ENCODE measurements around the gene CLIP2.
"Not testable (repeated sequence)": the region's sequence is repeated elsewhere in the genome, so short reads cannot be mapped to it uniquely, and the experiment has no call there.

Gene CLIP2

DNA sequence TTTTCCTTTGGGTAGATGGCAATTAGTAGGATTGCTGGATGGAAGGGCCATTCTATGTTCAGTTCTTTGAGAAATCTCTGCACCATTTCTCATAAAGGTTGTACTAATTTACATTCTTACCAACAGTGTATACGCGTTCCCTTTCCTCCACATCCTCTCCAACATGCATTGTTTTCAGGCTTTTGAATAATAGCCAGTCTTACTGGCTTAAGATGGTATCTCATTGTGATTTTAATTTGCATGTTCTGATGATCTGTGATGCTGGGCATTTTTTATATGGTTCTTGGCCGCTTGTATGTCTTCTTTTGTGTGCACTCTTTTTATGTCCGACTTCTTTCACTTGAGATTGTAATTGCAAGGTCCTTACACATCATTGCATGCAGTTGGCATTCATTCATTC lies 11.7 kb downstream of the CLIP2 start:
- DNase-seq: no peak

DNA sequence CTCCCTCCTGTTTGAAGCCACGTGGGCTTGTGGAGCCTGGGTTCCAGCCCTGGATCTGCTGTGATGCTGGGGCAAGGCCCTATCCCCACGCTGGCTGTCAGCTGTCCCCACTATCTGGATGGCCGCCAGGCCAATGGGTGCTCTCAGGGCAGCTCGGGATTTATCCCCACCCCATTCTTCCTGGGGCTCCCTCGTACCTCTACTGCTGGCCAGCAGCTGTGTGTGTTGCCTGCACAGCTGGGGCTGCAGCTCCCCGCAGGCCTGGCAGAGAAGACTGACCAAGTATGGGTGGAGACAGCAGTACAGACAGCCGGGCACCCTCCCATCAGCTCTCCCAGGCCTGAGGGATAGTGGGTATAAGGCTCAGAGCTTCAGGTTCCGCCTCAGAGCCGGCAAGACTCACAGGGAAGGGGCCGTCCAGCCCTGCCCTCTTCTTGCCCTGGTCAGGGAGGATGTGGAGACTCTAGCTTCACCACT lies 13.6 kb downstream of the CLIP2 start:
- no peak for DNase-seq

DNA sequence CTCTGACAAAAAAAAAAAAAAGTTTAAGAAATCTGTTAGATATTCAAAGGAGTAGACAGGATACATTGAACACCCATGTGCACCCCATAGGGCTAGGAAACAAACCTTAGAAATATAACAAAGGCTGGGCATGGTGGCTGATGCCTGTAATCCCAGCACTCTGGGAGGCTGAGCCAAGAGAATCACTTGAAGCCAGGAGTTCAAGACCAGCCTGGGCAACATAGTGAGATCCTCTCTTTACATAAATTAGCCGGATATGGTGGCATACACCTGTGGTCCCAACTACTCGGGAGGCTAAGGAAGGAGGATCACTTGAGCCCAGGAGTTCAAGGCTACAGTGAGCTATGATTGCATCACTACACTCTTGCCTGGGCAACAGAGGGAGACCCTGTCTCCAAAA lies 15.3 kb downstream of the CLIP2 start:
- no peak for DNase-seq

DNA sequence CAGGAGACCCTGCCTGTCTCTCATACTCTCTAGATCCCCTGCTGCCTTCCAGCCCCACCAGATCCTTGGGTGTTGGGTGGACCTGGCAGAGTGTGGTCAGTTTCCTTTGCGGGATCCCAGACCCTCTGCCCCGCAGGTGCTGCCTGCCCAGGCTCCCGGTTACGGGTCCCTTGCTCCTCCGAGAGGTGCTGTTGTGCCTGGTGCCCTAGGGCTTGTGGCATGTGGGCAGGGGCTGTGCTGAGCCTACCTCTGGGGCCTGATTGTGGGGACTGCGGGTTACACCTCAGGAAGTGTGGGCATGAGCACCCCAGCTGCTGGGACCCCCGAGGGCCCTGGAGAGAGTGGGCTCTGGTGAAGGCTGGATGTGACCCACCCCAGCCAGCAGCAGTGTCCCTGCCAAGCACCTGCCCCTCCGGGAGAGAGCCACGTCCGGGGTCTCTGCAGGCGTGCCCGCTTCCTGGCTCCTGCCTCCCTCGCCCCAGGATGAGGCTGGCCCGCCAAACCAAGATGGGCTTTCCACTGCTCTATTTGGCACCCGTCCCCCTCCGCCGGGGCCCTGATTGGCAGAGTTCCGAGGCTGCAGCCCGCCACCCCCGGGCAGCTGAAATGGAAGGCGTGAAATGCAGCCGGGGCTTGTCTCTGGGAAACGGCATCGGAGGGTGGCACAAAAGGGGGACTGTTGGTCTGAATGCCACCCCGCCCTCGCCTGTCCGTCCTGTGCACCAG lies 17.0 kb downstream of the CLIP2 start:
- DNase-seq: no peak

DNA sequence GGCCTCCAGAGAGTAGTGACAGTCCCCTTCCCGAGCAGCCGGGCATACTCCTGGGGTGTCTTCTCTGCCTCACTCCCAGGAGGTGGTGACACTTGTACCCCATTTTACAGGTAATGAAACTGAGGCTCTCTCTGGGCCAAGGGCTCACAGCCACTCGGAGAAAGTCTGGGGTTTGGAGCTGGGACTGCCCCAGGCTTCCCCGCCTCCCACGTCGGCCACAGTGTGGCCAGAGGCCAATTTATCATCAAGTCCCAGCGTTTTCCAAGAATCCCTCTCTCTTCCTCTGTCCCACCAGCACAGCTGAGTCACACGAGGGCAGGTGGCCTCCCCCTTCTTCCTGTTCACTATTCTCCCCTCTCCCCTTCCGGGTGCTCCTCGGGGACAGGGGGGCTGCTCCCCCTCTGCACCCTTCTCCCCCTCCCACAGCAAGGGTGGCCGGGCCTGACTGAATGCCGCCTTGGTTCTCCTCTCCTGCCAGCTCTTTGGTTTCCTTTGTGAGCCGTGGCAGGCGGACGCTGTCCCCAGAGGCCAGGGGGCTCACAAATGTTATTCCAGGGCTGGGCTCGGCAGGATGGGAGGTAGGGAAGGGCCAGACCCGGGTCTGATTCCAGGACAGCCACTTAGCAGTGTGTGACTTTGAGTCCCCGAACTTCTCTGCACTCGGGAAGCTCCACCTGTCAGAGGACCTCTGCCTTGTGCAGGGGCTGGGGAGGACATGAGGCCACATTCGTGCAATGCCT lies 17.7 kb downstream of the CLIP2 start:
- DNase-seq: no peak

DNA sequence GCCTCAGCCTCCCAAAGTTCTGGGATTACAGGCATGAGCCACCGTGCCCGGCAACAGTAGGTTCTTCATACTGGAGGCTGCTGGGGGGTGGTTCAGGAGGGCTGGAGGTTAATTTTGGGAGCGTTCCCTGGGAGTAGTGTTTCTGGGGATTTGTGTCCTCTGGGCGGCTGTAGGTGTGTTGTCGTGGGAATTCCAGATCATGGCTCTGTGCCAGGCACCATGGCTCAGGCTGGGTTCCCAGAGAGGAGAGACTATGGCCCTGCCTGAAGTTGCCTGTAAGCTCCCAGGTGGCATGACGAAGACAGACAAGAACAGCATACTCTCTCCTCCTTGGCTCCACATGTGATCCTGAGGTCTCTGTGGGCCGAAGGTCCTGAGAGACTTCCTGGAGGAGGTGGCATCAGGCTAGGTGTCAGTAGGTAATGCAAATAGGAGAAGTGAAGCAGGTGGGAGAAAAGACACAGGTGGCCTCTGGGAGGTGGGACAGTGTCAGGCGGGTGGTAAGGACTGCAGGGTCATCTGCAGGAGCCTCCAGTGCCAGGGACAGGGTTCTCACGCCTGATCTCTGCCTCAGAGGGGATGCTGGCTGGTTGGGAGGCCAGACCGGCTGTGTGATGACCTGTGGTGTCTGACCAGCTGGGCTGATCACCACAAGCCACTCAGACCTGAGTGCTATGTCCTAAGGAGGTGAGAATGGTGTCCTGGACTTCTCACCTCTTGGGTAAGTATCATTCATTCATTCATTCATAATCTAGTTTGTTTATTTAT lies 18.7 kb downstream of the CLIP2 start:
- DNase-seq: no peak

DNA sequence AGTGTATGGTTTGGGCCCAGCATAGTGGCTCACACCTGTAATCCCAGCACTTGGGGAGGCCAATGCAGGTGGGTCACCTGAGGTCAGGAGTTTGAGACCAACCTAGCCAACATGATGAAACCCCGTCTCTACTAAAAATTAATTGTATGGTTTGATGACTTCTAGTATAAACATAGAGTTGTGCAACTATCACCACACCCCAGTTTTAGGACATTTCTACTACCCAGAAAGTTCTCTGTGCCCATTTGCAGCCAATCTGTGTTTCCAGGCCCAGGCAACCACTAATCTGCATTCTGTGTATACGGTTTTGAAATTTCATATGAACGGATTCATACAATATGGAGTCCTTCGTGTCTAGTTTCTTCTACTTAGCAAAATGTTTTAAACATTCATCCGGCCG lies 20.0 kb downstream of the CLIP2 start:
- no peak for DNase-seq

DNA sequence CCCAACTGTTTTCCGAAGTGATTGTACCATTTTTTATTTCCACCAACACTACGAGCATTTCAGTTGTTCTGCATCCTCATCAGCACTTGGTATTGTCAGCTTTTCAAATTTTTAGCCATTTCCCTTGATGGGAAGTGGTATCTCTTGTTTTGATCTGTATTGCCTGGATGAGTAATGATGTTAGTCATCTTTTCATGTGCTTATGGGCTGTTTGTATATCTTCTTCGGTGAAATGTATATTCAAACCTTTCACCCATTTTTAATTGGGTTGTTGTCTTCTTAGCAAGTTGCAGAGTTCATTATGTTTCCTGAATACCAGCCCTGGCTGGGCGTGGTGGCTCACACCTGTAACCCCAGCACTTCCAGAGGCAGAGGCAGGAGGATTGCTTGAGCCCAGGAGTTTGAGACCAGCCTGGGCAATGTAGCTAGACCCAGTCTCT lies 22.1 kb downstream of the CLIP2 start:
- no peak for DNase-seq

DNA sequence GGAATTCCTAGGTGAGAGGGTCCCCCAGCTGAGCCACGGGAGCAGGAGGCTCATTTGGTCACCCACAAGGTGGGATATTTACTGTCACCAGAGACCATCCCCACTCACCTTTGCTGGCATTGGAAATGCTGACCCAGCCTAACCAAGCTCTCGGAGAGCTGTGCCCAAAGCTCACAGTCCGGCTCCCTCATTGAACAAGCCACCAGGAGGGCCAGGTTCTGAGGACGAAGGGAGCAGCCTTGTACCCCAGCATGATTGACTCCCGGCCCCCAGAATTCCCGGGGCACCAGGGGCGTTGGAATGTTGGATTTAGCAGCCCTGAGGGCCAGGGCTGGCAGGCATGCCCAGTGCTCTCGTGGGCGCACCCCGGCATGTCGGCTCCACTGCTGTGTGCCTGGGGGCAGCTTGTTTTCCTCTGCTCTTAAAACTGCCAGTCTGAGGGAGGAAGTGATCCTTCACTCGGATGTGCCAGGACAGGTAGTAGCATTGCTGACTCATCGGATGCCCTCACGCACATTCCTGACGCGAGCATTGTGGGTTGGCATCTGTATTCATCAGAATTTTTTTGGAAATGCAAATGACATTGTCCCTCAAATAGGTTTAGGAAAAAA lies 23.3 kb downstream of the CLIP2 start:
- DNase-seq: no peak

DNA sequence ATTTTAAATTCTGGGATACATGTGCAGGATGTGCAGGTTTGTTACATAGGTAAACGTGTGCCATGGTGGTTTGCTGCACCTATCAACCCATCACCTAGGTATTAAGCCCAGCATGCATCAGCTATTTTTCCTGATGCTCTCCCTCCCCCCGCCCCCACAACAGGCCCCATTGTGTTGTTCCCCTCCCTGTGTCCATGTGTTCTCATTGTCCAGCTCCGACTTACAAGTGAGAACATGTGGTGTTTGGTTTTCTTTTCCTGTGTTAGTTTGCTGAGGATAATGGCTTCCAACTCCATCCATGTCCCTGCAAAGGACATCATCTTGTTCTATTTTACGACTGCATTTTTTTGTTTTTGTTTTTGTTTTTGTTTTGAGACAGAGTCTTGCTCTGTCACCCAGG lies 26.7 kb downstream of the CLIP2 start:
- not testable (repeated sequence) for DNase-seq

DNA sequence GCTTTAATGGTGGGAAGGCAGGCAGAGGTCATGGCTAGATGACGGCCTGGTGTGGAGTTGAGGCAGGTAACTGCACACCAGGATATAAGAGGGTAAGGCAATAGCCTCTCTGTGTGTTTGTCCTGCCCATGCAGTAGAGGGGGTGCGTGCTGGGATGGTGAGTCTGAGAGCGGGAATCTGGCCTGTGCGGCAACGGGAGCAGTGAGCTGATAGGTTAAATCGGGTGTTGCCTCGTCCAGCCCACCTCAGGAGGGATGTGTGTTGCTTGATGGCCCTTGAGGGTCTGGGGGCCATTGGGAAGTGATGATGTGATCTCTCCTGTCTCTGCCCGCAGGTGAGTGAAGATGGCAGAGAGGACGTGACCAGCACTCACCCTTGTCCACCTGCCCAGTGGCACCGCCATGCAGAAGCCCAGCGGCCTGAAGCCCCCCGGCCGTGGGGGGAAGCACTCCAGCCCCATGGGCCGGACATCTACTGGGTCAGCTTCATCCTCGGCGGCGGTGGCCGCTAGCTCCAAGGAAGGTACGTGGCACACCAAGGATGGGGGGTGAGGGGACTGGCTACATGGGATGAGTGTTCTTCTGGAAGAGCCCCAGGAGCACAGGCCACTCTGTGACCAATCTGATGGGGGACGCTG lies 28.1 kb downstream of the CLIP2 start:
- no peak for DNase-seq

DNA sequence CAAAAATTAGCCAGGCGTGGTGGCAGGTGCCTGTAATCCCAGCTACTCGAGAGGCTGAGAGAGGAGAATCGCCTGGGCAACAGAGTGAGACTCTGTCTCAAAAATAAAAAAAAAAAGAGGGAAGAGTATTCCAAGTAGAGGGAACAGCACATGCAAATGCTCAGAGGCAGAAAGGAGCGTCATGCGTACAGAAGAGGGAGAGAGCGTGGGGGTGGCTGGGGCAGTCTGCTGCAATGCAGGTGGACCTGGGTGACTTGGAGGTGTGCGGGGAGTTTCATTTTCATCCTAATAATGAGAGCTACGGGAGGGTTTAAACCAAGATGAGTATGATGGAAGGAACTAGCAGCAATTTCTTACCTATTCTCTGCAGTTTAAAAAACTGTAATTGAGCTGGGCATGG lies 28.8 kb downstream of the CLIP2 start:
- no peak for DNase-seq

DNA sequence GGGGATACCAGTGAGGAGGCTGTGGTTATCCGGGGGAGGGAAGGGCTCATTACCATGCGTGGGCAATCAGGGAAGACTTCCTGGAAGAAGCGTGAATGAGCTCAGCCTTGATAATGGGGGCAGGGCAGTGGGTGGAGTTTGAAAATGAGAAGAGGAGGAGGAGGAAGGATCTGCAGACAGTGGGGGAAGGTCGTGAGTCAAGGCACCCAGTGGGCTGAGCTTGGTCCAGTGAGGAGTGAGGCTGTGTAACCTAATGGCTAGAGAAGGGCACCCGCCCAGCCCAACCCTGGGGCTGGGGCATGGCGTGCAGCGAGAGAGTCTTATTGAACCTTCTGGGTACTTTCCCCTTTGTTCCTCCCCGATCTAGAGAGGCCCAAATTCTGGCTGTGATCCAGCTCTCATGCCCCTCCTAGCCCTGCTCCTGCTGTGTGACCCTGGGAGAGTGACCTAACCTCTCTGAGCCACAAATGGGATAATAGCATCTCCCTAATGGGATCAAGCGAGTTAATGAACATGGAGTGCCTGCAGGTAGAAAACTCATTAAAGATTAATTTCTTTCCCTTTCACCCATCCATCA lies 31.5 kb downstream of the CLIP2 start:
- DNase-seq: no peak

DNA sequence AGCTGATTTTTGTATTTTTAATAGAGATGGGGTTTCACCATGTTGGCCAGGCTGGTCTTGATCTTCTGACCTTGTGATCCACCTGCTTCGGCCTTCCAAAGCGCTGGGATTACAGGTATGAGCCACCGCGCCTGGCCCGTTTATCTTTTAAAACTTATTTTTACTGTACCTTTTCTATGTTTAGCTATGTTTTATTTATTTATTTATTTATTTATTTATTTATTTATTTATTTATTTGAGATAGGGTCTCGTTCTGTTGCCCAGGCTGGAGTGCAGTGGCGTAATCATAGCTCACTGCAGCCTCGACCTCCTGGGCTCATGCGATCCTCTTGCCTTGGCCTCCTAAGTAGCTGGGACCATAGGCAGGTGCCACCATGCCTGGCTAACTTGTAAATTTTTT lies 33.7 kb downstream of the CLIP2 start:
- not testable (repeated sequence) for DNase-seq

DNA sequence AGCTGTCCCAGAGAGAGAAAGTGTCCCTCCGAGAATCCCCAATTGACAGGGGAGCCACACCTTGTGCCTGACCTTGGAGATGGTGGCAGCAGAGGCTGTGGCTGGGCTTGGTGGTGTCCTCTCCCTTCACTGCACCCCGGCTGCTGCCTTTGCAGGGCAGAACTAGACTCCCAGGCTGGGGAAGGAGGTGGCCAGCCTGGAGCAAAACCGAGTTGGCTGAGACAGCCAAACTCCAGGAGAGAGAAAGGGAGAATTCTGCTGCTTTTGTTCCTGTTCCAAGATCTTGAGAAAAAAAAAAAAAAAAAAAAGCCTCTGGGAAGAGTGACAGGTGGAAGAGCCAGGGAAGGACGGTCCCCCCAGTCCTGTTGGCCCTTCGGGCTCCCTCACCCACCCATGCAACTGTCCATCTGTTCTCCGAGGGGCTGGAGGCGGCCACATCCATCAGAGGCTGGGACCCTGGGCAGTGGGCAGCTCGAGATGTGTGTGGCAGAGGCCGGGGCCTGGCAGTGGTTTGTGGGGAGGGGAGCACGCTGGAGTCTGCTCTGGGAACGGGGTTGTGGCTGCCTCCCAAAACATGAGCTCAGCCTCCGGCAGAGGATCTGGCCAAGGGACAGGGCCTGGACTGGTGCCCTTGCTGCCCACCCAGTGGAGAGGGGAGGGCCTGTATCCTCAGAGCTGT lies 35.5 kb downstream of the CLIP2 start:
- no peak for DNase-seq

DNA sequence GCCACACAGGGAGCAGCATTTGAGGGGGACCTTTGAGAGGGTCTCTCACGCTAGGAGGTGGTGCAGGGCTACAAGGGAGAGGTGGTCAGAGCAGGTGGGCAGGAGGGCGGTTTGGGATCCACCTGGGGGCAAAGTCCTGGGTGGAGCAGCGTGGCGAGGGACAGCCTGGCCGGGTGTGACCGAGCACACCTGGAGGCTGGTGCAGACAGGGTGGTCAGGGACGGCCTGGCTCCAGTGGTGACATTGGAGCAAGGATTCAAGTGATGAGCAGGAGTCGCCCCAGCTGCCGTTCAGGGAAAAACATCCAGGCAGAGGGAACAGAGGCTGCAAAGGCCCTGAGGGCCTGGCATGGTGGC lies 36.0 kb downstream of the CLIP2 start:
- no peak for DNase-seq

DNA sequence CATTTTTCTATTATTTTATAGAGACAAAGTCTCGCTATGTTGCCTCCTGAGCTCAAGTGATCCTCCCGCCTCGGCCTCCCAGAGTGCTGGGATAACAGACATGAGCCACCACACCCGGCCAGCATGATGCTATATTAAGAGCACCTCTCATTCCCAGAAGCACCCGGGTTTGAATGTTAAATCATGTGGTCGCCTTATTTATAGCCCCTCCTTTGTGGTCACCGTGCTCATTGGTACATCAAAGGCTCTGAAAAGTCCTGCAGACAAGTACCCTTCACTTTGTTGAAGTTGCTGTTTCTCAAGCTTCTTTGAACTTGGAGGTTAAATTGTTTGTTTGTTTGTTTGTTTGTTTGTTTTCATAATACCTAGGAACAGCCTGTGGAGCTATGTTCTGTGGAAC lies 40.0 kb downstream of the CLIP2 start:
- DNase-seq: no peak

DNA sequence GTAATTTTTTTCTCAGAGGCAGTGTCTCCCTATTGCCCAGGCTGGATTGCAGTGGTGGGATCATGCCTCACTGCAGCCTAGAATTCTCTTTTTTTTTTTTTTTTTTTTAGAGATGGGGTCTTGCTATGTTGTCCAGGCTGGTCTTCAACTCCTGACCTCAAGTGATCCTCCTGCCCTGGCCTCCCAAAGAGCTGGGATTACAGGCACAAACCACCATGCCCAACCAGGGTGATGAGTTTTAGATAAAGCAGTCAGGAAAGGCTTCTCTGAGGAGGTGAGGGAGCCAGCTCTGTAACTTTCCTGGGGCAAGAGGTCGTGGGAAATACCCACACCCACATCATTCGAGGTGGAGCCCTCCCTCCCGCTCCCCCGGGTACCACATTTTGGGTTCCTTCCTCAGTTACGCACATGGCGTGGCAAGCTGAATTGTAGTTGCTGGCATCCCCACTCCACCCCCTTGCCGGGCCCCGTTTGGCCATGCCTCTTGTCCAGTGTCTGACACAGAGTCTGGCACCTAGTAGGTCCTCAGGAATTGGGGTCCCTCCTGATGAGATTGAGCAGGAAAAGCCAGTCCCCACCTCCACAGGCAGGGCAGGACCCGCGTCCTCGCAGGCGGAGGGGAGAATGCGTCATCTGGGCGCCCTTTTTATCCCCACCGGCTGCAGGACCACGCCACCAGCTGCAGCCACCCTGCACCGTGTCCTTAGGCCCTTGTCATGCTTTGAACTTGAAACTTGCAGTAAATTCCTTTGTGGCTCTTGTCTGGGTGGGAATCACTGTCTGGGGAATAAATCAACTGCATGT lies 43.4 kb downstream of the CLIP2 start:
- no peak for DNase-seq

DNA sequence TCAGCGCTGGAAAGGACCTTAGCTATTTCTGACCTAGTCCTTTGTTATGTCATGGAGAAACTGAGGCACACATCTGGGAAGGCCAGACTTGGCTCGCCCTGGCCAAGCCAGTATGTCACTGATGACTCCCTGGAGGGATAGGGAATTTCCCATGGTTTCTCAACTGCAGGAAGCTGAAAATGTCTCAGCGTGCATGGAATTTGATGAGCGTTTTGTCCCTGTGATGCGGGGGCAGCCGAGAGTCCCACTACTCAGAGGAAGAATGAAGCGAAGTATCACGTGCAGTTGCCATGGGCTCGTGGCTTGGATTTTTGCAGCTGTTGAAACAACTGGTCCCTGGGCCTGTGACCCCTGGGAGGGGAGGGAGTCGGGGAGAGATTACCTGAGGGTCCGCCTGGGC lies 44.8 kb downstream of the CLIP2 start:
- no peak for DNase-seq

DNA sequence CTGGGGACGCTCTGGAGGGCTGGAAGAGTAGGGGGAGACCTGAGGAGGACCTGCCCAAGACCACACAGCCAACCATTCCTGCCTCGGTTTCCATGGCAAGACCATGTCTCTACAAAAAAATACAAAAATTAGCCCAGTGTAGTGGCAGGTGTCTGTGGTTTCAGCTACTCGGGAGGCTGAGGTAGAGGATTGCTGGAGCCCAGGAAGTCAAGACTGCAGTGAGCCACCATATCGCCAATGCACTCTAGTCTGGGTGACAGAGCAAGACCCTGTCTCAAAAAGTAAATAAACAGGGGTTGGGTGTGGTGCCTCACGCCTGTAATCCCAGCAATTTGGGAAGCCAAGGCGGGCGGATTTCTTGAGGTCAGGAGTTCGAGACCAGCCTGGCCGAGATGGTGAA lies 48.7 kb downstream of the CLIP2 start:
- DNase-seq: no peak
